ENCODE measurements around the gene TMED8. TPM values are rescaled to one million over a fixed set of nuclear protein-coding genes. Genes with fewer than 3 reads are reported as not detected.

Gene TMED8
- total and polyA plus RNA-seq, 10 of the 15 experiments (the other 5 are each of a cell fraction or from before 2014, with no cell fraction given): 7.3 to 39.1 (median 26.1) TPM

DNA sequence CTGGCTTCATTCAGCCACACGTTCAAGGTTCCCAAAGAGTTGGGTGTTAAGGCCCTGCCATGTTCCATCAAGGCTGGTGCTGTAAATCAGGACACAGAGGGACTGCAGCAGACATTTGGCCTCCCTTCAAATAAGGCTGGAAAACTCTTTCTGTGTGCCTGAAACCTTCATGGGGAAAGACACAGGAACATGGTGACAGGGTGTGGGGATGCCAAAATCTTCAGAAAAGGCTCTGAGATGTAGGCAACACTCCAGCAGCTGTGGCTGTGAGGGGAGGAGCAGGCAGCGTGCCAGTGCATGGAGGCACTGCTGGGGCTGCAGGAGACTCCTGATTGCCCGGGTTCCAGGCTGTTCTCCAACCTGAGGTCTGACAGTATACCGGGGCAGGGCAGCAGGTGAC lies 71.2 kb downstream of the TMED8 start (continued):
- TF ChIP-seq, protein P1, sequence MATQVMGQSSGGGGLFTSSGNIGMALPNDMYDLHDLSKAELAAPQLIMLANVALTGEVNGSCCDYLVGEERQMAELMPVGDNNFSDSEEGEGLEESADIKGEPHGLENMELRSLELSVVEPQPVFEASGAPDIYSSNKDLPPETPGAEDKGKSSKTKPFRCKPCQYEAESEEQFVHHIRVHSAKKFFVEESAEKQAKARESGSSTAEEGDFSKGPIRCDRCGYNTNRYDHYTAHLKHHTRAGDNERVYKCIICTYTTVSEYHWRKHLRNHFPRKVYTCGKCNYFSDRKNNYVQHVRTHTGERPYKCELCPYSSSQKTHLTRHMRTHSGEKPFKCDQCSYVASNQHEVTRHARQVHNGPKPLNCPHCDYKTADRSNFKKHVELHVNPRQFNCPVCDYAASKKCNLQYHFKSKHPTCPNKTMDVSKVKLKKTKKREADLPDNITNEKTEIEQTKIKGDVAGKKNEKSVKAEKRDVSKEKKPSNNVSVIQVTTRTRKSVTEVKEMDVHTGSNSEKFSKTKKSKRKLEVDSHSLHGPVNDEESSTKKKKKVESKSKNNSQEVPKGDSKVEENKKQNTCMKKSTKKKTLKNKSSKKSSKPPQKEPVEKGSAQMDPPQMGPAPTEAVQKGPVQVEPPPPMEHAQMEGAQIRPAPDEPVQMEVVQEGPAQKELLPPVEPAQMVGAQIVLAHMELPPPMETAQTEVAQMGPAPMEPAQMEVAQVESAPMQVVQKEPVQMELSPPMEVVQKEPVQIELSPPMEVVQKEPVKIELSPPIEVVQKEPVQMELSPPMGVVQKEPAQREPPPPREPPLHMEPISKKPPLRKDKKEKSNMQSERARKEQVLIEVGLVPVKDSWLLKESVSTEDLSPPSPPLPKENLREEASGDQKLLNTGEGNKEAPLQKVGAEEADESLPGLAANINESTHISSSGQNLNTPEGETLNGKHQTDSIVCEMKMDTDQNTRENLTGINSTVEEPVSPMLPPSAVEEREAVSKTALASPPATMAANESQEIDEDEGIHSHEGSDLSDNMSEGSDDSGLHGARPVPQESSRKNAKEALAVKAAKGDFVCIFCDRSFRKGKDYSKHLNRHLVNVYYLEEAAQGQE (IDR thresholded peaks at IDR 0.05; ENCODE audit: low read depth, low read length): no peak
- TF ChIP-seq NBN (IDR thresholded peaks at IDR 0.05) (no peak), POLR2A (IDR thresholded peaks at IDR 0.05; ENCODE audit: low read depth, low read length) (no peak)

DNA sequence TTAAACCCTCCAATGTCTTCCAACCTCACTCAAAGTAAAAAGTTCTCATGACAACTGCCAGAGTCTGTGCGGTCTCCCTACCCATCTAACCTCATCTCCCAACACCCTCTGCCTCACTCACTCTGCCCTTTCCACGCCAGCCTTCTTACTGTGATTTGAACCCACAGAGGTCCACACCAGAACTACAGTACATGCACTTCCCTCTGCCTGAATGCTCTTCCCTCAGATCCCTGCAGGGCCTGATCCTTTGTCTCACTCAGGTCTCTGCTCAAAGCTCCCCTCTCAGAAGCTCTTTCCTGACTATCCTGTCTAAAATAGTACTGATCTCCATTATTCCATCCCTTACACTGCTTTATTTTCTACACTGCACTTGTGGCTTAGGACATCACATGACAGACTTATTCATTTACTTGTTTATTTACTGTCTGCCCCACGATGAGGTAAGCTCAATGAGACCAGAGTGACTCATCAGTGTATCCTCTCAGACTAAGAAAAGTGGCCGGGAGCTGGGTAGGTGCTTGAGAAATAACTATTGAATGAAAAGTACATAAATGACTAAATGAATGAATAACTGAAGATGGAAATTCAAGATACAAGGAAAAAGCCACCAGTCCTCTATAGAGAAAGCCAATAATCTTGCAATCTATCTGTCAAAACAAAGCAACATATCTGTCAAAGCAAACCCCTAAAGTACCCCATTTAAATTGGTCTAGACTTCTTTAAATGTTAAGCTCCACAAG lies 73.3 kb downstream of the TMED8 start:
- SMC1A ChIA-PET (ENCODE audit: uncharacterized antibody, unreplicated experiment): interaction anchor here (1.3 to 3.2 kb wide), 4 partner anchors 10 to 248 kb away, joined by 4 to 22 read pairs (median 4); no protein-coding TSS in a partner anchor
- TF ChIP-seq TCF3 (IDR thresholded peaks at IDR 0.05; ENCODE audit: borderline replicate concordance, insufficient read depth, low read depth, low read length): no peak
- TF ChIP-seq, protein P2, sequence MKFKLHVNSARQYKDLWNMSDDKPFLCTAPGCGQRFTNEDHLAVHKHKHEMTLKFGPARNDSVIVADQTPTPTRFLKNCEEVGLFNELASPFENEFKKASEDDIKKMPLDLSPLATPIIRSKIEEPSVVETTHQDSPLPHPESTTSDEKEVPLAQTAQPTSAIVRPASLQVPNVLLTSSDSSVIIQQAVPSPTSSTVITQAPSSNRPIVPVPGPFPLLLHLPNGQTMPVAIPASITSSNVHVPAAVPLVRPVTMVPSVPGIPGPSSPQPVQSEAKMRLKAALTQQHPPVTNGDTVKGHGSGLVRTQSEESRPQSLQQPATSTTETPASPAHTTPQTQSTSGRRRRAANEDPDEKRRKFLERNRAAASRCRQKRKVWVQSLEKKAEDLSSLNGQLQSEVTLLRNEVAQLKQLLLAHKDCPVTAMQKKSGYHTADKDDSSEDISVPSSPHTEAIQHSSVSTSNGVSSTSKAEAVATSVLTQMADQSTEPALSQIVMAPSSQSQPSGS (IDR thresholded peaks at IDR 0.05; ENCODE audit: low read length): peak; percentile 36; the same call in 1 of the 2 replicates
- TF ChIP-seq, protein P3, sequence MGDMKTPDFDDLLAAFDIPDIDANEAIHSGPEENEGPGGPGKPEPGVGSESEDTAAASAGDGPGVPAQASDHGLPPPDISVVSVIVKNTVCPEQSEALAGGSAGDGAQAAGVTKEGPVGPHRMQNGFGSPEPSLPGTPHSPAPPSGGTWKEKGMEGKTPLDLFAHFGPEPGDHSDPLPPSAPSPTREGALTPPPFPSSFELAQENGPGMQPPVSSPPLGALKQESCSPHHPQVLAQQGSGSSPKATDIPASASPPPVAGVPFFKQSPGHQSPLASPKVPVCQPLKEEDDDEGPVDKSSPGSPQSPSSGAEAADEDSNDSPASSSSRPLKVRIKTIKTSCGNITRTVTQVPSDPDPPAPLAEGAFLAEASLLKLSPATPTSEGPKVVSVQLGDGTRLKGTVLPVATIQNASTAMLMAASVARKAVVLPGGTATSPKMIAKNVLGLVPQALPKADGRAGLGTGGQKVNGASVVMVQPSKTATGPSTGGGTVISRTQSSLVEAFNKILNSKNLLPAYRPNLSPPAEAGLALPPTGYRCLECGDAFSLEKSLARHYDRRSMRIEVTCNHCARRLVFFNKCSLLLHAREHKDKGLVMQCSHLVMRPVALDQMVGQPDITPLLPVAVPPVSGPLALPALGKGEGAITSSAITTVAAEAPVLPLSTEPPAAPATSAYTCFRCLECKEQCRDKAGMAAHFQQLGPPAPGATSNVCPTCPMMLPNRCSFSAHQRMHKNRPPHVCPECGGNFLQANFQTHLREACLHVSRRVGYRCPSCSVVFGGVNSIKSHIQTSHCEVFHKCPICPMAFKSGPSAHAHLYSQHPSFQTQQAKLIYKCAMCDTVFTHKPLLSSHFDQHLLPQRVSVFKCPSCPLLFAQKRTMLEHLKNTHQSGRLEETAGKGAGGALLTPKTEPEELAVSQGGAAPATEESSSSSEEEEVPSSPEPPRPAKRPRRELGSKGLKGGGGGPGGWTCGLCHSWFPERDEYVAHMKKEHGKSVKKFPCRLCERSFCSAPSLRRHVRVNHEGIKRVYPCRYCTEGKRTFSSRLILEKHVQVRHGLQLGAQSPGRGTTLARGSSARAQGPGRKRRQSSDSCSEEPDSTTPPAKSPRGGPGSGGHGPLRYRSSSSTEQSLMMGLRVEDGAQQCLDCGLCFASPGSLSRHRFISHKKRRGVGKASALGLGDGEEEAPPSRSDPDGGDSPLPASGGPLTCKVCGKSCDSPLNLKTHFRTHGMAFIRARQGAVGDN (IDR thresholded peaks at IDR 0.05): no peak
- no peak for TF ChIP-seq STAT1 (conservative IDR thresholded peaks at IDR 0.05)
- no peak for TF ChIP-seq BHLHE40 (IDR thresholded peaks at IDR 0.05; ENCODE audit: borderline replicate concordance in 1 of 2, low read depth in 2 of 2, low read length in 1 of 2)
- no peak for TF ChIP-seq TCF7 (IDR thresholded peaks at IDR 0.05; ENCODE audit: borderline replicate concordance)
- no peak for TF ChIP-seq PAX8 (IDR thresholded peaks at IDR 0.05)
- no peak for TF ChIP-seq SMC3 (IDR thresholded peaks at IDR 0.05; ENCODE audit: borderline replicate concordance, low read length)
- TF ChIP-seq MXI1 (IDR thresholded peaks at IDR 0.05; ENCODE audit: low read depth, low read length): no peak
- no peak for TF ChIP-seq BMI1 (IDR thresholded peaks at IDR 0.05; ENCODE audit: borderline replicate concordance)

More for the DNA sequence above, 73.3 kb downstream of the TMED8 start:
- H3K4me2 ChIP-seq (ENCODE audit: control insufficient read depth, insufficient read depth): no peak overlapping the region
- ChIA-PET RAD21 (ENCODE audit: unreplicated experiment) (interaction anchor here (0.6 to 5.3 kb wide), 5 partner anchors 12 to 251 kb away, joined by 3 to 43 read pairs (median 5); partner anchors contain the start of gene GSTZ1), POLR2A (interaction anchor here (0.5 kb wide), 1 partner anchor 320 kb away, joined by 6 read pairs; no protein-coding TSS in a partner anchor), CTCF (interaction anchor here (0.9 to 8.6 kb wide), 8 partner anchors 10 to 250 kb away, joined by 3 to 158 read pairs (median 4); no protein-coding TSS in a partner anchor)
- H3K79me2 ChIP-seq (ENCODE audit: control insufficient read depth, insufficient read depth, low read length): no peaks in the 10 kb centered on the region
- no peak overlapping the region for H2AFZ ChIP-seq (ENCODE audit: control insufficient read depth, low read depth, low read length)
- no peaks in the 10 kb centered on the region for H3K4me1 ChIP-seq (ENCODE audit: control insufficient read depth, insufficient read depth, low read length)
- no peak overlapping the region for H3K9ac ChIP-seq (ENCODE audit: control insufficient read depth, insufficient read depth, low read length)
- no TSS peak for BruUV-seq (replicated peaks)
- in situ Hi-C loops (cut with MboI) (no loop called here), intact Hi-C loops (cut with micrococcal nuclease; ENCODE audit: unreplicated experiment) (no loop called here)
- ATAC-seq (peak; percentile 54; the same call in 2 of the 3 replicates), FAIRE-seq (no peak), DNase-seq (ENCODE audit: low read depth, low spot score) (no peak)
- H3K4me3 ChIP-seq: no peak overlapping the region
- H3K9me3 ChIP-seq (replicated peaks; ENCODE audit: control insufficient read depth, insufficient read depth, low read length): no peaks in the 10 kb centered on the region
- no peaks in the 10 kb centered on the region for H4K20me1 ChIP-seq (ENCODE audit: control insufficient read depth, insufficient read depth)
- no peaks in the 10 kb centered on the region; a peak in 1 of 4 replicates for H3K36me3 ChIP-seq (ENCODE audit: control insufficient read depth in 2 of 2, insufficient read depth in 2 of 2, low read length in 1 of 2)
- H3K27me3 ChIP-seq (replicated peaks in 1 of 2; ENCODE audit: control insufficient read depth in 2 of 2, insufficient read depth in 2 of 2, low read length in 1 of 2): no peaks in the 10 kb centered on the region
- 42% methylated on average over 4 of the region's 4 CpGs for WGBS (ENCODE audit: insufficient coverage, insufficient replicate concordance, low lambda C conversion rate, missing lambda C conversion rate)
- H3K27ac ChIP-seq (ENCODE audit: control insufficient read depth, insufficient read depth): no peak overlapping the region
